HFFc6 (cell line): ENCODE data around the gene MAFB. TPM values are rescaled to one million over a fixed set of nuclear protein-coding genes. Genes with fewer than 3 reads are reported as not detected.

Experiments used
- DNase-seq: peaks from one replicate; pipeline ENCODE4 v3.0.0-alpha.2; 2018
- H3K27ac Mint-ChIP-seq: 2 replicates; pipeline ENCODE4 v1.8.0; 2020; ENCODE audit warnings: mild to moderate bottlenecking, mixed read lengths
- H3K27me3 Mint-ChIP-seq: 2 replicates; pipeline ENCODE4 v1.8.0; 2021; ENCODE audit warnings: mild to moderate bottlenecking, moderate library complexity, mixed read lengths; ENCODE audit not compliant: insufficient read depth
- H3K36me3 Mint-ChIP-seq: 2 replicates; pipeline ENCODE4 v1.8.0; 2021; ENCODE audit warnings: low read depth, mixed read lengths
- H3K4me1 Mint-ChIP-seq: 2 replicates; pipeline ENCODE4 v1.8.0; 2020; ENCODE audit warnings: low read depth, mixed read lengths
- H3K4me3 Mint-ChIP-seq: 2 replicates; pipeline ENCODE4 v1.8.0; 2020; ENCODE audit warnings: mild to moderate bottlenecking, moderate library complexity, mixed read lengths
- H3K9me3 Mint-ChIP-seq: 2 replicates; pipeline ENCODE4 v1.8.0; 2020; ENCODE audit warnings: mild to moderate bottlenecking, mixed read lengths
- total RNA-seq, 6 experiments: library from RNA; stranded (reverse); fragmentation: NEBNext Ultra II Directional; extraction: Animal tissue kit (Norgen Biotek cat#: 25700); gene quantifications; 2 replicates in 1 of 6; 3 replicates in 5 of 6; pipeline ENCODE4 v1.2.3, GENCODE V29; 2021
- TF ChIP-seq, protein P1 (sequence below): fragments of 200-600 bp; sonication (generic); IDR thresholded peaks from 2 replicates; pipeline ENCODE4 v1.5.0; 2021; ENCODE audit warnings: antibody characterized with exemption, mild to moderate bottlenecking

Gene MAFB
- total RNA-seq, 6 experiments from 2014 or later, result 0.05 TPM; not detected in 5

GRCh38 chr20:40635971-40636370 is 53.1 kb downstream of the MAFB start:
- Mint-ChIP-seq H3K27me3 (peaks cover 4% of the 10 kb centered on the region), H3K9me3 (peaks cover 40% of the 10 kb centered on the region), H3K27ac (no peak overlapping the region), H3K4me3 (no peak overlapping the region), H3K36me3 (no peaks in the 10 kb centered on the region; the same call in 1 of the 2 replicates), H3K4me1 (no peaks in the 10 kb centered on the region)
- no peak for DNase-seq
- TF ChIP-seq, protein P1, sequence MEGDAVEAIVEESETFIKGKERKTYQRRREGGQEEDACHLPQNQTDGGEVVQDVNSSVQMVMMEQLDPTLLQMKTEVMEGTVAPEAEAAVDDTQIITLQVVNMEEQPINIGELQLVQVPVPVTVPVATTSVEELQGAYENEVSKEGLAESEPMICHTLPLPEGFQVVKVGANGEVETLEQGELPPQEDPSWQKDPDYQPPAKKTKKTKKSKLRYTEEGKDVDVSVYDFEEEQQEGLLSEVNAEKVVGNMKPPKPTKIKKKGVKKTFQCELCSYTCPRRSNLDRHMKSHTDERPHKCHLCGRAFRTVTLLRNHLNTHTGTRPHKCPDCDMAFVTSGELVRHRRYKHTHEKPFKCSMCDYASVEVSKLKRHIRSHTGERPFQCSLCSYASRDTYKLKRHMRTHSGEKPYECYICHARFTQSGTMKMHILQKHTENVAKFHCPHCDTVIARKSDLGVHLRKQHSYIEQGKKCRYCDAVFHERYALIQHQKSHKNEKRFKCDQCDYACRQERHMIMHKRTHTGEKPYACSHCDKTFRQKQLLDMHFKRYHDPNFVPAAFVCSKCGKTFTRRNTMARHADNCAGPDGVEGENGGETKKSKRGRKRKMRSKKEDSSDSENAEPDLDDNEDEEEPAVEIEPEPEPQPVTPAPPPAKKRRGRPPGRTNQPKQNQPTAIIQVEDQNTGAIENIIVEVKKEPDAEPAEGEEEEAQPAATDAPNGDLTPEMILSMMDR, result no peak
